Progenitor cell of endocrine pancreas (in vitro differentiated cells): ENCODE measurements around the gene GMPR. TPM values are rescaled to one million over a fixed set of nuclear protein-coding genes. Genes with fewer than 3 reads are reported as not detected.

Source experiments
- DNase-seq: peaks from one replicate; pipeline ENCODE4 v3.0.0; 2021; ENCODE audit warnings: low spot score; ENCODE audit not compliant: unreplicated experiment
- H3K27ac Mint-ChIP-seq: 2 replicates; pipeline ENCODE4 v1.8.0; 2021; ENCODE audit warnings: mild to moderate bottlenecking, moderate library complexity, mixed read lengths
- H3K27me3 Mint-ChIP-seq: 2 replicates; pipeline ENCODE4 v1.8.0; 2021; ENCODE audit warnings: mixed read lengths
- H3K36me3 Mint-ChIP-seq: 2 replicates; pipeline ENCODE4 v1.8.0; 2022; ENCODE audit warnings: mixed read lengths; ENCODE audit not compliant: insufficient read depth
- H3K4me1 Mint-ChIP-seq: 2 replicates; pipeline ENCODE4 v1.8.0; 2021; ENCODE audit warnings: low read depth, mixed read lengths
- H3K4me3 Mint-ChIP-seq: 2 replicates; pipeline ENCODE4 v1.8.0; 2021; ENCODE audit warnings: low read depth, mild to moderate bottlenecking, moderate library complexity, mixed read lengths
- H3K9me3 Mint-ChIP-seq: 2 replicates; pipeline ENCODE4 v1.8.0; 2021; ENCODE audit warnings: low read depth, mixed read lengths
- total RNA-seq: library from RNA; stranded (reverse); gene quantifications from 2 replicates; pipeline ENCODE4 v1.2.1, GENCODE V29; 2021
- TF ChIP-seq, protein P1 (sequence below): fragments of 200-600 bp; sonication (generic); IDR thresholded peaks from one replicate; pipeline ENCODE4 v1.5.0; 2021; ENCODE audit warnings: antibody characterized with exemption, mild to moderate bottlenecking; ENCODE audit not compliant: unreplicated experiment

GMPR gene
- total RNA-seq, 1 donor from 2014 or later: 0.50 TPM

DNA sequence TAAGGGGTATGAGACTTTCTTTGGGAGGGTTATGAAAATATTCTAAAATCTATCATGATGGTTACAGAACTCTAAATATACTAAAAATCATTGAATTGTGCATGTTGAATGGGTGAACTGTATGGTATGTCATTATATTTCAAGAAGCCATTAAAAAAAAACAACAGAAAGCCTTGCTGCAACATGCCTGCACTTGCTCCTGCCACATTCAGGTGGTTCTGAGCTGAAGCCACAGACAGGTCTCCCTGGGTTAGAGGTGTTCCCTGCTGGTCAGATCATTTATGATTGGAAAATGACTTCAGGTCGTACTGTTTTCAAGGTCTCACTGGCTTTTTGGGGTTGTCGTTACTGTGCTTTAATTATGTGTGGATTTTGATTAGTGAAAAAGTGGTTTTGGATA, 13.3 kb downstream of the GMPR start:
- H3K27ac Mint-ChIP-seq: no peak overlapping the region
- peaks cover 1% of the 10 kb centered on the region for H3K36me3 Mint-ChIP-seq
- H3K4me3 Mint-ChIP-seq: no peak overlapping the region
- H3K9me3 Mint-ChIP-seq: peaks cover 2% of the 10 kb centered on the region
- DNase-seq: no peak
- peaks cover under 1% of the 10 kb centered on the region for H3K27me3 Mint-ChIP-seq
- peaks cover 14% of the 10 kb centered on the region for H3K4me1 Mint-ChIP-seq
- TF ChIP-seq, protein P1, sequence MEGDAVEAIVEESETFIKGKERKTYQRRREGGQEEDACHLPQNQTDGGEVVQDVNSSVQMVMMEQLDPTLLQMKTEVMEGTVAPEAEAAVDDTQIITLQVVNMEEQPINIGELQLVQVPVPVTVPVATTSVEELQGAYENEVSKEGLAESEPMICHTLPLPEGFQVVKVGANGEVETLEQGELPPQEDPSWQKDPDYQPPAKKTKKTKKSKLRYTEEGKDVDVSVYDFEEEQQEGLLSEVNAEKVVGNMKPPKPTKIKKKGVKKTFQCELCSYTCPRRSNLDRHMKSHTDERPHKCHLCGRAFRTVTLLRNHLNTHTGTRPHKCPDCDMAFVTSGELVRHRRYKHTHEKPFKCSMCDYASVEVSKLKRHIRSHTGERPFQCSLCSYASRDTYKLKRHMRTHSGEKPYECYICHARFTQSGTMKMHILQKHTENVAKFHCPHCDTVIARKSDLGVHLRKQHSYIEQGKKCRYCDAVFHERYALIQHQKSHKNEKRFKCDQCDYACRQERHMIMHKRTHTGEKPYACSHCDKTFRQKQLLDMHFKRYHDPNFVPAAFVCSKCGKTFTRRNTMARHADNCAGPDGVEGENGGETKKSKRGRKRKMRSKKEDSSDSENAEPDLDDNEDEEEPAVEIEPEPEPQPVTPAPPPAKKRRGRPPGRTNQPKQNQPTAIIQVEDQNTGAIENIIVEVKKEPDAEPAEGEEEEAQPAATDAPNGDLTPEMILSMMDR: no peak

DNA sequence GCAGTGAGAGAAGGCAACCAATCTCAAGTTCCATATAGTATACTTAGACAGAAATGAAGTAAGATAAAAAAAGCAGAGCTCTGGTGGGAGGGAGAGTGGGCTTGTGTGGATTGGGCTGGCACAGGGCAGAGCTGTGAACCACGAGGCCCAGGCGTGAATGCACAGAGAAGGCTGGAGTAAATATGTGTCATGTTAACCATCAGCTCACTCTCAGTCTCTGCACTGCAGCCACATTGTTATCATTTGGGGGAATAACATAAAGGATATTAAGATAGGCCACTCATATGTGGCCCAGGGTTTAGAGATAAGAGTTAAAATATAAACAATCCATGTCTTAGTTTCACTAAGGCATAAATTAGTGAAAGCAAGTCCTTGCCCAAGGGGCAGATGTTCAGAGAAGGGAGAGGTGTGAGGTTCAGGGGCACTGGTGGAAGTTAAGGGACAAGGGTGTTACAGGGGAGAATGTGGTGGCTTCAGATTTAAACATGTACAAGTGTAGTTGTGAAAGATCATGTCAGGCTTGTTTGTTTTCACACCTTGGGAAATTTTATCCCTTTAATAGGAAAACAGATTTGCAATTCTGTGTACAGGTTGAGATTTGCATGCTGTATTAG, 14.4 kb downstream of the GMPR start:
- TF ChIP-seq, protein P1: no peak
- Mint-ChIP-seq H3K27me3 (peaks cover under 1% of the 10 kb centered on the region), H3K36me3 (peaks cover 1% of the 10 kb centered on the region), H3K4me3 (no peak overlapping the region), H3K27ac (no peak overlapping the region), H3K9me3 (peaks cover 2% of the 10 kb centered on the region), H3K4me1 (peaks cover 14% of the 10 kb centered on the region)
- DNase-seq: no peak

DNA sequence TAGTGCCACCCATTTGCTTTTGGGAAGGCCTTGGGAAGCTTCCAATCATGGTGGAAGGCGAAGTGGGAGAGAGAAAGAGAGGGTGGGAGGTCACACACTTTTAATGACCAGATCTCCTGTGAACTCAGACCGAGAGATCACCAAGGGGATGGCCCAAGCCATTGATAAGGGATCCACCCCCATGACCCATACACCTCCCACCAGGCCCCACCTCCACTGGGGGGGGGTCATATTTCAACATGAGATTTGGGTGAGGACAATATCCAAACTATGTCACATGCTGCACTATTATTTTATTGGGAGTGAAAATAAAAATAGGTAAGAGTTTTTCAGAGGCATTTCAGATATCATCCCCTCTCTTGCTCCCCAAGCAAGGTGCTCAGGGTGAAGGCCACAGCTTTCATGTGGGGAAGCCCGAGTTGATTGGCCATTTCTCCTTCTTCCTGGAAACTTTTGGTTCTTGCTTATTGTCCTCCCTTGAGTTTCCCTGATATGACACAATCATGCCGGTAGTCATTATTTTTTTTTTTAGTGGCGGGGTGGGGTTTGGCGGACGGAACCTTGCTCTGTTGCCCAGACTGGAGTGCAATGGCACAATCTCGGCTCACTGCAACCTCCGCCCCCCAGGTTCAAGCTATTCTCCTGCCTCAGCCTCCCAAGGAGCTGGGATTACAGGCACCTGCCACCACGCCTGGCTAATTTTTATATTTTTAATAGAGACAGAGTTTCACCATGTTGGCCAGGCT, 15.2 kb downstream of the GMPR start:
- no peak overlapping the region for H3K4me3 Mint-ChIP-seq
- no peak overlapping the region for H3K27ac Mint-ChIP-seq
- TF ChIP-seq, protein P1: no peak
- peaks cover 1% of the 10 kb centered on the region for H3K36me3 Mint-ChIP-seq
- no peak for DNase-seq
- peaks cover 2% of the 10 kb centered on the region for H3K9me3 Mint-ChIP-seq
- peaks cover 8% of the 10 kb centered on the region for H3K27me3 Mint-ChIP-seq
- H3K4me1 Mint-ChIP-seq: peaks cover 16% of the 10 kb centered on the region

DNA sequence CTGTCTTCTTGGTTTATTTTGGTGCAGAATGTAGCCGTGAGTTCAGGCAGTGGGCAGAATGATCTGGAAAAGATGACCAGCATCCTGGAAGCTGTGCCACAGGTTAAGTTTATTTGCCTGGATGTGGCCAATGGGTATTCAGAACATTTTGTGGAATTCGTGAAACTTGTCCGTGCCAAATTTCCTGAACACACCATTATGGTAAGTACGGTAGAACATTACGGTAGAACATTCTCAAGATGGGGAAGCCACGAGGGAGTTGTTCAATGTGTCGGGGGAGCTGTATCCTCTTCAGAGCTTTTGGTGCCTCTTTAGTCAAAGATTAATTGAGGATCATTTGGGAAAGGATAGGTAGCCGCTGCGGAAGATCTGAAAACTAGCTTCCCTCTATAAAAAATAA, 16.1 kb downstream of the GMPR start:
- no peak for DNase-seq
- peaks cover 17% of the 10 kb centered on the region for H3K27me3 Mint-ChIP-seq
- peaks cover 2% of the 10 kb centered on the region for H3K9me3 Mint-ChIP-seq
- TF ChIP-seq, protein P1: no peak
- peaks cover 16% of the 10 kb centered on the region for H3K4me1 Mint-ChIP-seq
- H3K36me3 Mint-ChIP-seq: peaks cover 1% of the 10 kb centered on the region
- no peak overlapping the region for H3K4me3 Mint-ChIP-seq
- H3K27ac Mint-ChIP-seq: no peak overlapping the region

DNA sequence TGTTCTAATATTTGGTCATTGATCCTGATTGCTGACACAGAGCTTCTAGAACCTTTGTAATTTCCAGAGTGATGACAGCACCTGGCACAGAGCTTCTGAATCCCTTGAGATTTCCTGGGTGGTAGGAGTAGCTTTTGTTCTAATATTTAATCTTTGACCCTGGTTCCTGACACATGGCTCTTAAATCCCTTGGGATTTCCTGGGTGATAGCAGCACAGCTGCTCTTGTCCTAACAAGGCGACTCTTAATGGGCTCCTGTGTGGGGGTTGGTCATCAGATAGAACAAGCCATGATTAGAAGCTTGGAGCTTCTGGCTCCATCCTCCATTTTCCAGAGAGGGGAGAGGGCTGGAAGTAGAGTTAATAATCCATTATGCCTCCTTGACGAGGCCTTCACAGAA, 18.4 kb downstream of the GMPR start:
- peaks cover 10% of the 10 kb centered on the region for H3K4me1 Mint-ChIP-seq
- no peak overlapping the region for H3K27ac Mint-ChIP-seq
- TF ChIP-seq, protein P1: no peak
- H3K36me3 Mint-ChIP-seq: peaks cover 1% of the 10 kb centered on the region
- H3K27me3 Mint-ChIP-seq: peaks cover 17% of the 10 kb centered on the region
- H3K4me3 Mint-ChIP-seq: no peak overlapping the region
- no peak for DNase-seq
- H3K9me3 Mint-ChIP-seq: peaks cover 2% of the 10 kb centered on the region
